VCaP (cell line): ENCODE measurements around the gene DOK1.

Source experiments
- H3K27ac ChIP-seq: fragments of 450-650 bp; 2 replicates; pipeline ENCODE4 v1.5.1; 2017
- CTCF ChIP-seq: fragments of 450-650 bp; conservative IDR thresholded peaks from 2 replicates; pipeline ENCODE4 v1.5.1; 2017; ENCODE audit warnings: mild to moderate bottlenecking, moderate library complexity

The DOK1 gene

GRCh38 chr2:74522516-74522915 lies 32.0 kb upstream of the DOK1 start:
- H3K27ac ChIP-seq, result no peak overlapping the region
- no peak for TF ChIP-seq CTCF

GRCh38 chr2:74524005-74524404 lies 30.5 kb upstream of the DOK1 start:
- H3K27ac ChIP-seq, result no peak overlapping the region
- no peak for TF ChIP-seq CTCF

GRCh38 chr2:74524955-74525716 lies 29.4 kb upstream of the DOK1 start:
- H3K27ac ChIP-seq, result no peak overlapping the region
- TF ChIP-seq CTCF, result no peak

GRCh38 chr2:74525717-74526648 lies 28.5 kb upstream of the DOK1 start, which contains the start of gene DQX1:
Gene DQX1 (minus strand): TSS chr2:74526231. CDS start chr2:74525729, 502 bp downstream.
- H3K27ac ChIP-seq, result no peak within 1 kb of the TSS
- TF ChIP-seq CTCF, result no peak

- no peak for TF ChIP-seq CTCF
- H3K27ac ChIP-seq, result no peak overlapping the region
Observed at GRCh38 chr2:74526649-74527230, 27.8 kb upstream of the DOK1 start.

GRCh38 chr2:74527741-74528140 lies 26.8 kb upstream of the DOK1 start:
- TF ChIP-seq CTCF, result no peak
- H3K27ac ChIP-seq, result no peak overlapping the region
